GM21737 (cell line): ENCODE results near the gene AP4B1.

Experiments
- ATAC-seq: cut with Tn5 transposase; IDR thresholded peaks from one replicate; pipeline ENCODE4 v1.9.1; 2021; ENCODE audit warnings: mild to moderate bottlenecking, moderate library complexity; ENCODE audit not compliant: unreplicated experiment

Gene AP4B1

DNA sequence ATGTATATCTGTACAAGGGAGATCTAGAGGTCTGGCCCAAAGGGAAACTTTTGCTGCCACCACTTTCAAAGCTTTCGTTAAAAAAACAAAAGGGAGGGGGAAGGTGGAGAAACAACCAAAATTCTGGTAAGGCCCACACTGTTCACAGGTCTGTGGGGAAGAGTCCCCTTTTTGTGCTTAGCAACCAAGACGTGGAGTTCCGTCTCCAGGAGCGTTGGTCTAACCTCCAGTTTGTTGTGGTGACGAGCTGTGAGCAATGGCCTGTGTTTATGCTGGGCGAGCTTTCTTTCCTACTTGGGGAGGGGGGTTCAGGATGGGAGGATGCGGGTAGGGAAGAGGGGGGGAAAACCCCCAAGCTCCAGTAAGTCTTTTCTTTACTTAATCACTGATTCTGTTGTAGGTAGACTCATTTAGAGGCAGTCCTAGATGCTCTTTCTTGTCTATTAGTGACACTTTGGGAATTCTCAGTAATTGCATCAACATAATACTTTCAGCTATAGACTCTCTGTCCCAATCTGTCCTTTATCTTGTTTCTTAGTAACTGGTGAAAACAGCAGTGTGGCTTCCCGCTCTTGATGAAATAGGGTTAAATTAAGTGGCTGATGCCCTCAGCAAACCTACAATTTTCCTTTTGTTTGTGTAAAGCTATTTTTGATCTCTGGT is 26.0 kb upstream of the AP4B1 start:
- ATAC-seq: no peak

DNA sequence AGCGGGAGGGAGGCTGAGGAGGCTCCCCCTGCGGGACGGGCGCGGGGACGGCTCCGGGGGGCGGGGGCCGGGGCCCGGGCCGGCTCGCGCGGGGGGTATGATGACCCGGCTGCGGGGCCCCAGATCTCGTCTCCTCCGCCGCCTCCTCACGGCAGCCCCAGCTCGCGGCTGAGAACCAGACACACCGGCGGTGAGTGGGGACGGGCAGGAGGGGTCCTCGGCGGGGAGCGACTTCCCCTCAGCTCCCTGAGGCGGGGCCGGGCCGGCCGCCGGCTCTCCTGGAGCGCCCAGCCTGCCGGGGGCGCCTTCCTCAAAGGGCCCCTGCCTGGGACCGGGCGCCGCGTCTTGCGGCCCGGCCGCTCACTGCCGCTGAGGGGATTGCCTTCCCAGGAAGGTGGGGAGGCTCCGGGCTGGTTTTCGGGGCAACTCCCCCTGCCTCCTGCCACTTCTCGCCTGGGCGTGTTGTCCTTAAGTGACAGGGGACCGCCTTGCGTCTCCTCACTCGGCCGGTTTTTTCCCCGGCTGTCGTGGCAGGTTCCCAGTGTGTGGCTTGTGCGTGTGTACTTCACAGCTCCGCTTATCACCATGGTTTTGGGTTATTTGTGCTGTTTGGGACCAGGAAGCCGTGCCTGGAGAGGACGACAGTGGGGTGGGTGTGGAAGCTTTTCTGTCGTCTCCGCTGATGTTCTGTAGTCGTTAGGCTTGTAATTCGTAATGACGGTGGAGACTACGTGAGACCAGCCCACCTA is 25.3 kb upstream of the AP4B1 start:
- ATAC-seq: peak; percentile 34

DNA sequence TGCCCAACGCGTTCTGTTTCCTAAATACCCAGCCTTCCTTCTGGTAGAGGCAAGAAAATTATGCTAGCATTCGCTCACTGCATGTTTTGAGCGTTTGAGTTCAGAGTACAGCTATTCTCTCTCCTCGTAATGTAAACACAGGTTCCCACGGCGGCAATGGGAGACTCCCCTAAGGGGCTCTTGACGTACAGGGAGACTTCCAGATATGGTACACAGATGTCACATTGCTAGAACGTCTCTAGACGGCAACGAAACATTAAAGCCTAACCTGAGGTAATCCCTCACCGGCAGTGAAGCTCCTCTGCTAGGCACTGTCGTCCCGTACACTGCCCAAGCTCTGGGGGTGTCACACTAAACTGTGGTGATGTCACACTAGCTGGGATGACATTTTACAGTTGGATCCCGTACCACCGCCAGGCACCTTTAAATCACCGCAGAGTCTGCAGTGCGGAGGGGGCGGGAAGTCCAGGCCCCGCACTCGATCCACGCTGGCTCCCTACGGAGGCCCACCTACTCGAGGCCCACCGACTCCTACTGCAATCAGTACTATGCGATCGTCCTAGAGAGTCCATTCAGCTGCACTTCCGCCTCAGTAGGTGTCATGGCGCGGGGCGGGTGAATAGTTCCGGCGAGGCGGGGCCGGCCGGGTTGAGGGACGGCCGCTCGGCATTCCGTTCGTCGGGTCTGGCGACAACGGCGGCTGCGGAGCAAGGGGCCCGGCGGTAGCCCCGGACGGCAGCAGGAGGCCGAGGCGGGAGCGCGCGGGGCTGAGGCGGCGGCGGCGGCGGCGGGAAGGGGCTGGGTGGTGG is 24.5 kb upstream of the AP4B1 start, which contains the start of gene HIPK1:
HIPK1 (plus strand) TSS at position 384 of the 809 bp plus-strand sequence.
- ATAC-seq: peak; percentile 66

DNA sequence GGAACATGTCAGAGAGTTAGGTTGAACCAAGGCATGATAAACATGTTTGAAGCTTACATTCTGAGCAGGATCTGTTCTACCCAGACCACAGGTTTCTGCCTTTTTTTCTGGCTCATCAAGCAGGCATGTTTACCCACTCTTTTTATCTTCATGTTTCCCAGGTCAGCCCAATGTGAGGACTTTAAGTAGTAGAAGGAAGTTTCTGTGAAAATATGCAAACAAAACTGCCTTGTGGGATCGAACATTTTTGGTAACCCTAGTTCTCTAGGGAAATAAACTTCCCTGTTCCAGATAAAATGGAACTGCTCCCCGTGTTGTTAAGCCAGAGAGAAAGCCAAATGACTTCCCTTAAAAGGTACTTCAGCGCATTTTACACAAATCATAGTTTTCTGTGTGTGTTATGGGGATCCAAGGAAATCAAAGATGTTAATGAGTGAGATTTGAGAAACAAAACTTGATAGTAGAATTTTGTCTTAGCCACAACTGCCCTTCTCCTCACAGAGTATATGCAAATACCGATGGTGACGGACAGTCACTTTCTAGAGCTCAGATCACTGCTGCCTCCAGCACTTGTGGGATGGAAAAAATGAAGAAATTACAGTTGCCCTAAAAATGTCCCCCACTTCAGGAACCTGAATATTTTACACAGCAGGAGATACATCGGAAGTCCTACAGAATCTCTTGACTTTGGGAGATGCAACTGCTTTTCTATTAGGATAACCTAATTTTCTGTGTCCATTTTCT is 23.8 kb upstream of the AP4B1 start:
- peak; percentile 22 for ATAC-seq

DNA sequence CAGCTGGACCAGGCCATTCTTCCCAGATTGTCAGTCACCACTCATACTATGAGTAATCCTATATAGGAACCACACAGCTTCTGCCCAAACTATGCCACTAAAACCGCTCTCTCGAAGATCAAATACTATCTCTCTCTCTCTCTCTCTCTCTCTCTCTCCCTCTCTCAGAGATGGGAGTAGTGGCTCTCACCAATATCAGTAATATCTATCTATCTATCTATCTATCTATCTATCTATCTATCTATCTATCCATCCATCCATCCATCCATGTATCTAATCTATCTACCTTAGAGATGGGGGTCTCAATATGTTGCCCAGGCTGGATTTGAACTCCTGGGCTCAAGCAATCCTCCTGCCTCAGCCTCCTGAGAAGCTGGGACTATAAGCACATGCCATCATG is 19.9 kb upstream of the AP4B1 start:
- ATAC-seq: no peak

DNA sequence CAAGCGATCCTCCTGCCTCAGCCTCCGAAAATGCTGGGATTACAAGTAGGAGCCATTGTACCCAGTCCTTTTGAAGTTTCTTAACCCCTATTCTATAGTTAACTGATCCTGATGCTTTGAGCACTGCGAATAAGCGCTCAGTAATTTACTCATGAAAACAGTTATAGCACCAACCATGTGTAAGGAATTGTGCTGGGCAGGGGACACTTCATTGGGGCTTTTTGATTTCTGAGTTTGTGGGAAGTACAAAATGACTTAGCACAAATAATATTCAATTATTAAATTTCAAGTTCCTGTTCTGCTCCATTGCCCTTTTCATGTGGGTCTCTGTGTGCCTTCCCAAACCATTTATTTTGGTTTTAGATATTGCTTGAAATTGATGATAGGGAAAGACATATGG is 18.4 kb upstream of the AP4B1 start:
- no peak for ATAC-seq

DNA sequence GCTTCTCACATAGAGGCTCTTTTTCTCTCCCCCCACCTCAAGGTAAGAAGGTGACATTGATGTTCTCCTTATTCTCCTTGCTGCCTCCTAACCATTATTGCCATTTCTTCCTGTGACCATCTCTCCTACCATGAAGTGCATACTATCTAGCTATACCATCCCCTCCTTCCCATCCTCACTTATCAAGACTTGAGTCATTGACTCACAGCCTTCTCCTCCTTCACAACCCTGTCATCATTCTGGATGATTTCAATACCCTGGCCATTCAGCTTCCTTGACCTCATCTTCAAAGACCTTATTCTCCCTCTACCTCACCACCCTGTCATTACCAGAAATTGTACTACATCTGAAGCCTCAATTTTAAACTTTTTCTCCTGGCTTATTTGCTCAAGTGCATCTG is 13.6 kb upstream of the AP4B1 start:
- no peak for ATAC-seq

DNA sequence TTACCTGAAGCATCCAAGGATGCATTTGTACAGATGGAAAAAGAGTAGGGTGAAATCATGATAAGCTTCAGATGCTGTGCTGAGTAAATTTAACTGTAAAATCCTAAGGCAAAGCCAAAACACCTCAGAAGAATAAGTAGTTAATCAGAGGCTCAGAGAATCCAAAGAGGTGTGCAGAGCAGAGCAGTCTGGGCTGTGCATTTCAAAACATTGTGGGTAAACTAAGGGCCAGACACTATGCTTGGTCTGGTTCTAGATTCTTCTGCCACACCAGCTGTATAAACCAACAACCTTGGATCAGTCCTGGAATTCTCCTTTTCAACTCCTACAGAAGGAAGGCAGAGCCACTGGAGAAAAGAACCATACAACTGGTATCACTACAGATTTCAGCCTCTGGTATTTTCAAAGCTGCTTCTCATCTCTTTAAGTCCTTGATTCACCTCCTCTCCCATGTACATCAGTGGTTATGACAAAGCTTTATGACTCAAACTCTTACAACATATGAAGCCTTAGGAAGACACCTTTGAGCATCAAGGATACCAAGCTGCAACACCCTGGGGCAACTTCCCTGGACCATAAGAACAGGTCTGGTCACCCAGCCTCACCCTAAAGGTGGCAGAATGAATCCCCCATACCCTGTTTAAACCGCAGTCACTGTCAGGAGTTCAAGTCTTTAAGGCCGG is 12.9 kb upstream of the AP4B1 start:
- ATAC-seq: no peak

DNA sequence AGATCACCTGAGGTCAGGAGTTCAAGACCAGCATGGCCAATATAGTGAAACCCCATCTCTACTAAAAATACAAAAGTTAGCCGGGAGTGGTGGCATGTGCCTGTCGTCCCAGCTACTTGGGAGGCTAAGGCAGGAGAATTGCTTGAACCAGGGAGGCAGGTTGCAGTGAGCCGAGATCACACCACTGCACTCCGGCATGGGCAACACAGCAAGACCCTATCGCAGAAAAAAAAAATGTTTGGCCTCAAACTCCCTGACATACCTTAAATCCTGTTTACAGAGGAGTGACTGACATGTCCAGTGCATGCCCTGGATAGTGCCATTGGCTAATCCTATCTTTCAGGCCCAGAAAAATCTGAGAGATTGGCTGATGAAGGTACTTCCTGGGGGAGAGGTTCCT is 12.4 kb upstream of the AP4B1 start:
- no peak for ATAC-seq

DNA sequence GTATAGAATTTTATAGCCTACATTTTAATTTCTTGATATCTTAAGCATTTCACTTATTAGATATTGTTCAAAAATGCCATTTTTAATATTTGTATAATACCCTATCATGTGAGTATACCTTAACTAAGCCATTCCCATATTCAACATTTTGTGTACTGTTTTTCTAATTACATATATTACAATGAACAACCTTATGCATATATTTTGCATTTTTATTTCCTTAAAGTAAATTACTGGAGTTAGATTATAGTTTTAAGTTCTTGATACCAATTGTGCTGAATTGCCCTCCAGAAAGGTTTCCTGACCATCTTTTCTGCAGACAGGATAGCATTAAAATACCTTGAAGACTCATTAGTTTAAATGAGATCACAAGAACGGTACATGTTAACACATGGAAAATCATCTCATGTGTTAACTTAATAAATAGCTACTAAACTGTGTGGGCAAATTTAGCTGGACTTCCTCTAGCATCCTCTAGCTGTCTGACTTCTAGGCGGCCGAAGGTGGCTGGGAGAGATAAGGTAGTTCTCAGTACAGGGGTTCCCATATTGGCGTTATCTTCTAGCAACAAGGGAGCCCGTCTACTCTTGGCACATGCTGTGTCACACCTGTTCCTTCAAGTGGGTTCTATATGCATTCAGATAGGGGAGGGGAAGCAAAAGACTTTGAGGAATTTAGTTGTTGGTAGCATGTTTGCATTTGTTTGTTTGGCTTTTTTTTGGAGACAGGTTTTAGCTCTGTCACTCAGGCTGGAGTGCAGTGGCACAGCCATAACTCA is 9.5 kb upstream of the AP4B1 start:
- no peak for ATAC-seq

DNA sequence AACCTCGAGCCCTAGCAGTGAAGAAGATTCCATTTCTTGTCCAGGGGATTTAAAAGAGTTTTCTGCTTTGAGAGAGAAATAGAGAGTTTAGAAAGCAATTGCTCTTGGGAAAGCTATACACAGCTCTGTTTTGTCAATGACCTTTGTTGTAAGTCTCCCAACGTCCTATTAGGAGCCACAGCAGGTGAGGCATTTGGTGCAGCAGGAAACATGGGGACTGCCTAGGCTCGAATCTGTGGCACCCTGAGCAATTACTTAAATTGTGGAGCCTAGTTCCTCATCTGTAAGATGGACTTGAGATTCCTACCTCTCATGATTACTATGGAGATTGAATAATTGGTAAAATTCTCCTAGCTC is 8.7 kb upstream of the AP4B1 start:
- ATAC-seq: no peak

DNA sequence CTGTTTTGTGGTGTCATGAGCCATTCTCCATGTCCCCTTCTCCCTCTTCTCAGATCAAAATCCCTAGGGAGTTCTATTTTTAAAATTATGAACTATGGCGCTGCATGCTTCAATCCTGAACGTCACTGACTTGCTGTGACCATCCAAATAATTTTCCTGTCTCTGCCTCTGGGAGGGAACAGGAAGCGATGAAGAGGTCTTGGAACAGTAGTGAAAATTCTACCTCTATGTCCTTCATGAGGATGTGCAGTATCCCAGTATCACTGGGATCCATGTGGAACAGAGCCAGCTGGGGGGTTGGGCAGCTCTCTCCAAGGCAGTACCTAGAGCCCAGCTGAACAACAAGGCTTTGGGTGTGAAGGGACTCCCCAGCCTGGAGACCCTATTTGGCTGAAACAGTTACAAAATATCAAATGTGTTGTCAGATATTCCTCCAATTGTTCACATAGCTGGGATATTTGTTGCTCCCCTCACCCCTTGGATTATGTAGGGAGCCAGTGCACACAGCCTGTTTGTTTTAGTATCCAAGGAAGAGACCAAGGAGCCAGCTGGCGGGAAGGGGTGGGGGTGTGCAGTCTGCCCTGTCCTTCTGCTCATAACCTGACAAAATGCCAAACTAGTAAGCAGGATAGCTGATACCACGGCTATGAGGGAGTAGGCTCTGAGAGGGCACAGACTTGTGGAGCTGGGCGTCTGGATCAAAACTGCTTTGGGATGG is 8.2 kb upstream of the AP4B1 start:
- ATAC-seq: no peak

DNA sequence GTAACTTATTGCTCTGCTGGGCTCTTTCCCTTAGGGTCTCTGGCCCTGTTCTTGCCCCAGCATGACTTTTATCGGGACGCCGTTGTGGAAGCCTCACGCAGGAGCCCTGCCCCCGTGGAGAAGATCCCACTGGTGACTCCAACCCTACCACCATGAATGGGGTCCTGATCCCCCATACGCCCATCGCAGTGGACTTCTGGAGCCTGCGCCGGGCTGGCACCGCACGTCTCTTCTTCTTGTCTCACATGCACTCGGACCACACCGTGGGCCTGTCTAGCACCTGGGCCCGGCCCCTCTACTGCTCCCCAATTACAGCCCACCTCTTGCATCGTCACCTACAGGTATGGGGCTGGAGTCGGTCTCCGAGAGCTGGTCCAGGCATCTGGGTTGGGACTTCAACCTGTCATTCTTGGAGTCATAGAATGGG is 849 bp upstream of the AP4B1 start:
- peak; percentile 2 for ATAC-seq

DNA sequence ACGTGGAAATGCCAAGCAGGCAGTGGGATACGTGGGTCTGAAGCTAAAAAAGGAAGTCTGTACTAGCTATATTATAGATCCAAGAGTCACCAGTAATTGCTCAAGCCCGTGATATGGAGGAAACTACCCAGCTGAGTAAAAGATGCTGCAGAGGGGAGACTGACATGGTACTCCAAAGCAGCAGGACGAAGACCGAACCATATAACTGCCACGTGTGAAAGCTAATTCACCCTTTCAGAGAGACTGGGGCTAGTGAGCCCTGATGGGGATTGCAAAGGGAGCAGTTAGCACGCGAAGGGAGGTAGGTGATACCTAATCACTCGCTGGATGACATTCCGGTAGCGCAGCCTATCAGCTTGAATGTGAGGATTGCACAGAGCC is 316 bp downstream of the AP4B1 start:
- ATAC-seq: peak; percentile 22

DNA sequence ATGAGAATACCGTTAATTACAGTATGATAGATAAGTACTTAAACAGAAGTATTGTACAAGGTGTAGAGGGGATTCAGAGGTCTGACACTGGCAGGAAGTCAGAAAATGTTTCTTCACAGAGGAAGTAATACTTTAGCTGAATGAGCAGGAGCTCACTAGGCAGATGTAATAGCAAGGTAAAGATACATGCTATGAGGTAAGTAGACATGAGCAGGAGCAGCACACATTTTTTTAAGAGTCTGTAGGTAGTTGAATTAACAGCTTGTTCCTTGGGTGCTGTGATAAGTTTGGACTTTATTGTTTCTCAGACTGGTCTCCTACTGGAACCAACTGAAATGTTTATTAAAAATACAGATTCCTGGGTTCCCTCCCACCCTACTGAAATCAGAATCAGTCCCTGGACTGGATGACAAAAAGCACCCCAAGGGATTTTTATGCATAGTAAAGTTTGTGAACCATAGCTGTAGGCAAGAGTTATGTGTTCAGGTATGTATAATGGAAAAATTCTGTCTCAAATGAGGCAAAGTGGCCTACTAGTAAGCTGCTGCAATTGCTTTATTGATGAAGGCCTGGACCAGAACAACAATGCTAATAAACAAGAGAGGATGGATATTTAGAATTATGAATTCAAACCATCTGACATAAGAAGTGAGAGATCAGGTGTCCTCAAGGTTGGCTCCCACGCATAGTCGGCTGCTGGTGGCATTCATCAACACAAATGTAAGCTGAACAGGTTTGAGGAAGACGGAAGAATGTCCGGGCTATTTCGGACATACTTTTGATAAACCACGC is 902 bp downstream of the AP4B1 start:
- ATAC-seq: no peak

DNA sequence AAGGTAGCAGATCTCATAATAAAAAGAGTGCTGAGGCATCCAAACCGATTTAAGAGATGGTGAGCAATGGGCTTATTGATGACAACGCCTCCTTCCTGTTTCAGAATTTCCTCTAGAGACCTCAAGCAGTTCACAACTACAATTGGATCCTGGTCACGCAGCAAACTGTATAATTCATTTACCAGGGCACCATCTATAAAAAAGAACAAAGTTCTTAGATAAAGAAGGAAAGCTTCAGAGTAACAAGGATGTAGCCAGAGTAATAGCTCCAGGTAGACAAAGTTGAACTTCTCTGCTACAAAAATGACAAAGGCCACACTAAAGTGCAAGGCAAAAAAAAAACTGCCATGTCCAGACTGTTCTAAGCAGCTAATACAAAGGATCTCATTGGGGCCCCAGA is 3.4 kb downstream of the AP4B1 start:
- no peak for ATAC-seq

DNA sequence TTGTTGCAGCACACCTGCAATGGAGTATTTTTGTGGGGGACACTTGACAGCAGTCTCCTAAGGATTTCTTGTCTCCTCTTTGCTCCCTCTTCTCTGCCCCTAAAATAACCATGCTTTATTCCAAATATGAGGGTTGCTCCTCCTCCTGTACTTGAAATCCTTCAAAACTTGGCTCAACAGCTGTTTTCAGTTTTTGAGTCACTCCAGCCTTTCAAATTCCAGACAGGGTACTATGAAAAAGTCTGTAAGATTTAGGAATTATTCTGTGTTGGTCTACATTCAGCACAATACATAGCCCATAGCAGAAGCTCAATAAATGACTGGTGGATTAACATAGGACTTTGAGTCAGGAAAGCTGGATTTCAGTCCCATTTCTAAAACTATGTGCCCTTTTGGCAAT is 5.5 kb downstream of the AP4B1 start:
- no peak for ATAC-seq

DNA sequence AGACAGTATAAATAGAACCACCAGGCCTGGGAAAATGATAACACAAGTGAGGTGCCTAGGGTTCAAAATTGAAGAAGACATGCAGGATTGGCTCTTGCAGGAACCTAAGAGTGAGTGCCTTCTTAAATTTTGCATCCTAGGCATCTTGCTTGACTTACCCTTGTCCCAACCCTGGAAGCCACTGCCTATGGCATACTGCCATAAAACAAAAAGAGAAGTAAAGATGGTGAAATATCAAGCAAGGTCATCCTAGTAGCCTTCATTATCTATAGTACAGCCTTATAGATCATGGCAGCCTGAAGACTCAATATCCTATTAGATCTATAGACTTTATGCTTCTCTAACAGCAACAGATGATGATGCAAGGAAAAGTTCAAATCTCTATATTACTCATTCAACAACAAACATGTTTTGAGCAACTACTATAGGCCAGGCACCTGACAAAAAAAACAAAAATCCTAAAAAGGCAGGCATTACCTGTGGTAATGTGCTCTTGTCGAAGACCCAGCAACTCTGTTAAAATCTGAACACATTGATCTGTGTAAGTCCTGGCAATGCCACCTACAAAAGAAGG is 6.3 kb downstream of the AP4B1 start:
- no peak for ATAC-seq
